CD4-positive, alpha-beta T cell treated with Interleukin-2 at 100 ng/mL for 4 hours (primary cell): ENCODE results near the gene PRKAG2.

Source experiments
- DNase-seq: peaks from one replicate; pipeline ENCODE4 v3.0.0-alpha.2; 2020; ENCODE audit warnings: low spot score

The PRKAG2 gene

DNA sequence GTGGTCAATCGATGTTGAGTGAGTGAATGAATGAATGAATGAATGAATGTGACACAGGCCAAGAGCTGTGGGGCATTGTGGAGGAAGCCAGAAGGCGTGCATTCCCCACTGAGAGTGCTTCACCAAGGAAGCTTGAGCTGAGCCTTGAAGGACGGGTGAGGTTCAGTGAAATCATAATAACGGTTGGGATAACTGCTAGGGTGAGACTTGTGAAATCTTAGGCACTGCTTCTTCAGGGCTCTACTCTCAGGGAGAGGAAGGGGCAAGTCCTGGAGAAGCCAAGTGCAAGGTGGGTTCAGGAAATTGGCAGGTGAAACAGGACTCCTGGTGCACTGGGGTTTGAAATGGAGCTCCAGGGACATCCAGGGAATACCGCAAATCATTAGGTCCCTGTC is 23.7 kb upstream of the PRKAG2 start:
- DNase-seq: no peak

DNA sequence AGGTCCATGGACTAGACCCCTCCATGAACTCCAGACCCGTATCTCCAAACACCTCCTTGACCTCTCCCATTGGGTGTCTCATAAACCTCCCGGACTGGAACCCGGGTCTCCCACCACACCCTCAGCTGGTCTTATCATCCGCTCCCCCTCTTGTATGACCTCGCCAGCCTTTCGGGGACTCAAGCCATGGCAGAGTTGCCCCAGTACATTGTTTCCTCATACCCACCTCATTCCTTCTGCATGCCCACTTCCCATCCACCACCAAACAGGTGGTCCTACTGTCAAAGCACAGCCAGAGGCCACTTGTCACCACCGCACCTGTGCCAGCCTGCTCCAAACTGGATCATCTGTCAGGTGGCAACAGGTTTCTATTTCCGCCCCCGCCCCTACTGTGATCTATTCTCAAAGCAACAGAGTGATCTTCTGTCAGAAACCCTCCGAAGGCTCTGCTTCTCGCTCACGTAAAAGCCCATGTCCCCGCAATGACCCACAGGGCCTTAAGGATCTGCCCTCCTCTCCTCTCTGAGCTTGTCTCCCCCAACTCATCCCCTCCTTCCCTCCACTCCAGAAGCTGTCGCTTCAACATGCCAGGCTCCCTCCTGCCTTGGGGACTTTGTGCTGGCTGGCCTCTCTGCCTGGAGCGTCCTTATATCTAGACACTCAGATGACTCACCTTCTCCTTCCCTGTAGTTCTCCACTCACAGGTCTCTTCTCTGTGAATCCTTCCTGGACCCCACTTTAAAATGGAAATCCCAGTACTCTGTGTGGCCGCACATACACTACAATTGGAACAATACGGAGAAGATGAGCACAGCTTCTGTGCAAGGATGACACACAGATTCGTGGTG is 22.8 kb upstream of the PRKAG2 start:
- no peak for DNase-seq

DNA sequence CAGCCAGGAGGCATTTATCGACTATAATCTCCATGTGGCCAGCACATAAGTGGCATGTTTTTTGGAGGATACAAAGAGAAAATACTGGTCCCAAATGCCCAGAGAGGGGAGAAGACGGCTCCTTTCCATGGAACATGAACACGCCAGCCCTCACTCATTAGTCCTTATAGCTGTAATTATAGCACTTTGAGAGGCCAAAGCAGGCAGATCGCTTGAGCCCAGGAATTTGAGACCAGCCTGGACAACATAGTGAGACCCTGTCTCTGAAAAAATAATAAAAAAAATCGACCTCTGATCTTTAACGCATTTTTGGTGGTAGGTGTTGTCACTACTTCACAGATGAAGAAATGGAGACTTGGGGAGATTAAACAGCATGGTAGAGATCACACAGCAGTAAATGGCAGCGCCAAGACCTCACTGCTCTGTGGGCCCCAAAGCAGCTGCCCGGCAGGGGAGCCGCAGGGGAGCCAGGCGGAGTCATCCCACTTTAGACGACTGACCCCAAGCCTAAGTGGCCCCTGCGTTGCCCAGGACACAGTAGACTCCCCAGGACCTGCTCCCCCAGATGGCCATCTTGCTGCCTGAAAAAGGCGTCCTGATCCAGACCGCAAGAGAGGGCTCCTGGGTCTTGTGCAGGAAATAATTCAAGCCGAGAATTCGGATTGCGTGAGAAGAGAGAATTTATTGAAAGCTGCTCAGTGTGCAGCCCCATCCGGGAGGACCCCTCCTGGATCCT is 21.2 kb upstream of the PRKAG2 start:
- DNase-seq: no peak

DNA sequence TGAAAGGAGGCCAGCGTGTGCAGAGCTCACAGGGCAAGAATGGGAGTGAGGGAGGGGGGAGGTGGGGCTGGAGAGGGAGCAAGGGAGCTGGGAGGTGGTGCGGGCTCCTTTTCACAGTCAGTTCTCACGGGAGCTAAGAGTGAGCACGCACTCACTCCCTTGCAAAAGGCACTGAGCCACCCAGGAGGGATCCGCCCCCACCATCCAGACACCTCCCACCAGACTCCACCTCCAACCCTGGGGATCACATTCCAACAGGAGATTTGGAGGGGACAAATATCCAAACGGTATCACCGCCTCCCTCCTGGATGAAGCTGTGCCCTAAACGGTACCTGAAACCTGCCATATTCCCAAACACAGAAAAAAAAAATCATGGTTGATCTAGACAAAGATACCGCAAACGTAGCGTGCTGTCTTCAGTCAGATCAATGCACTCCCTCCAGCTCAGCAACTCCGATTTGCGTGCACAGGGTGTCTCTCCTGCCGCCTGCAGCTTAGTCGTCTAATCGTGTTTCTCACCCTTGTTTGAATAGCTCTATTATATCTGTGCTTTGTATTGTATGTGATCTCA is 20.3 kb upstream of the PRKAG2 start:
- DNase-seq: no peak

DNA sequence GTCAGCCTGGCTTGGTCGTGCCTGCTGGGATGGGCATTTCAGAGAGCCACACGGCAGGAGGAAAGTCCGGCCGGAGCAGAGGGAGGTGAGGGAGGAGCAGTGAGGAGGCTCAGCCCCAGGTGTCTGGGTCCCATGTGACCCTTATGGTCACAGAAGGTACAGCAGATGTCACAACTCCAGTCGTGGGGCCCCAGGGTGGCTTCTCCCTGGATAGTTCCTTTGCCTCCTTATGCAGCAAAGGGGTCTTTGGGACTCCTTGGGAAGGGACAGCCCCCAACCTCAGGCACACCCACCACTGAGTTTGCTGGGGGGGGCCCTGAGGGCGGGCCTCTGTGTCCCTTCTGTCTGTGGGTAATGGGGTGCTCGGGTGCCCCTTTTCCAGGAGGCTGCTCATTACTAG is 19.6 kb upstream of the PRKAG2 start:
- no peak for DNase-seq

DNA sequence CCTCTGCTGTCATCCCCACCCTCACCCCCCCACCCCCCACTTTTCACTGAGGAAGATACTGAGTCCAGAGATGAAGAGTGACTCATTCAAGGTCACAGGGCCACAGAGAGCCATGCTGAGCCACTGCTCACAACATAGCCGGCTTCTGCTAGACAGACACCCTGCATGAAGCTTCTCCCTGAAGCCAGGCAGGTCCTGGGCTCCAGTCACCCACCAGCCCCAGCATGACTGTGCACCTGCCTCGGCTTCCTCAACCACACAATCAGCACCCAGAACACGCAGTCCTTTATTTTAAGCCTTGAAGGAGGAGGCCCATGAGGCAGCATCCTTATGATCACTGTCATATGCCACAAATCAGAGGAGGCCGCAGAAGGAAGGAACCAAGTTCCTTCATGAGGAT is 19.2 kb upstream of the PRKAG2 start:
- DNase-seq: no peak

DNA sequence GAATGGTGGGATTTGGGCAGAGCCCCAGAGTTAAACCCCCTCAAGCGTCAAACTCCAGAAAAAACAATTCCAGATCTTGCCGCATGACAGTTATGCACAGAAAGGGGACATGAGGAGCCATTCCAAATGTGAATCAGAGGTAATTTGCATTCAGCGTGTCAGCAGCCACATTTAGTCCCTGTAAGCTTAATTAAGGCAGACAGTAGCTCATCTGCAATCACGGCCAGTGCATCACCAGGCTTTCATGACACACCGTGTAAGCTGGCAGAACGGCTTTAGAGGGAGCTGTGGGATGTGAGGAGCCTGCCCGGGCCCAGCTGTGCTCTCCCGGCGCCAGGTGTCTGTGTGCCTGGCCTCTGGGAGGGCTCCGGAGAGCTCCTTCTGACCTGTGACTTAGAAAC is 18.7 kb upstream of the PRKAG2 start:
- DNase-seq: no peak

DNA sequence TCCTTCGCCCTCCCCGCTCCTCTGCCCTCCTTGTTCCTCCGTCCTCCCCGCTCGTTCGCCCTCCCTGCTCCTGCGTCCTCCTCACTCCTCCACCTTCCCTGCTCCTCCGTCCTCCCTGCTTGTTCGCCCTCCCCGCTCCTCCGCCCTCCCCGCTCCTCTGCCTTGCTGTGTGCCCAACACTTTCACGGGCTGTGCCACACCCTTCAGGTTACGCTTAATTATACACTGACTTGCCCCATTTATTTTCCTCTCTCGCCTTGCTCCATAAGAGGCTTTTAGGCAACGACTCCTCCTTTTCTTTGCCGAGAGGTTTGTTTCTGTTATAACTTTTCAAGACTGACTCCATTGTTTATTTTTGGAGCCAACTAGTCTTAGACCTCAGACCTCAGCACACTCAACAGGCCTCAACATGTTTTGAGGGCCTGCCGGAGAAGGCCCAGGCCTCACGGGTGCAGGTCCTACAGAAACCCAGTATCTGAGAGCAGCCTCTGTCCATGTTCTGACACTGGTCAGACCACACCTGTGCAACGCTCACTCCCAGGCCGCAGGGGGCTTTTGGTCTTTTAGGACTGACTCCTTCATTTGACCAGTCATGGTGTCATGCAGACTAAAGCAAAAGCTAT is 18.2 kb upstream of the PRKAG2 start:
- DNase-seq: no peak

DNA sequence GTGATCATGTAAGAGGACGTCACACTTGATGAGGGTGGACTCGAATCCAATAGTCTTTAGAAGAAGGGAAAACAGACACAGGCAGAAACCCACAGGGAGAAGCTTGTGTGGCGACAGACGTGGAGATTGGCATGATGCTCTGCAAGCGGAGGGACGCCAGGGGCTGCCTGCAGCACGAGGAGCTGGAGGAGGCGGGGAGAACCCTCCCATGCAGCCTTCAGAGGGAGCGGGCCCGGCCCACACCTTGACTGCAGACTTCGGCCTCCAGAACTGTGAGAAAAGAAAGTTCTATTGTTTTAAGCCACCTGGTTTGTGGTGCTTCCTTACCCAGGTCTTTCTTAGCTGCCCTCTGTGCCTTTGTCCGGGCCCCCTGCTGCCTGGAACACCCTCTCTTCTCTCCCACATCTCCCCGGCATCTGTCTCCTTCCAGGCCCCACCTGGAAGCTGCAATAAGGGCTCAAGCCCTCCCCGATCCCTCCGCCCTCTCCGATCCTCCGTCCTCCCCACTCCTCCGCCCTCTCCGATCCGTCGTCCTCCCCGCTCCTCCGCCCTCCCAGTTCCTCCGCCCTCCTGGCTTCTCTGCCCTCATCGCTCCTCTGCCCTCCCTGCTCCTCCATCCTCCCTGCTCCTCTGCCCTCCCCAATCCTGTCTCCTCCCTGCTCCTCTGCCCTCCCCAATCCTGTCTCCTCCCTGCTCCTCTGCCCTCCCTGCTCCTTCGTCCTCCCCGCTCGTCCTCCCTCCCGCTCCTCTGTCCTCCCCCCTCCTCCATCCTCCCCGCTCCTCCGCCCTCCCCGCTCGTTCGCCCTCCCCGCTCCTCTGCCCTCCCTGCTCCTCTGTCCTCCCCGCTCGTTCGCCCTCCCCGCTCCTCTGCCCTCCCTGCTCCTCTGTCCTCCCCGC is 17.4 kb upstream of the PRKAG2 start:
- no peak for DNase-seq

DNA sequence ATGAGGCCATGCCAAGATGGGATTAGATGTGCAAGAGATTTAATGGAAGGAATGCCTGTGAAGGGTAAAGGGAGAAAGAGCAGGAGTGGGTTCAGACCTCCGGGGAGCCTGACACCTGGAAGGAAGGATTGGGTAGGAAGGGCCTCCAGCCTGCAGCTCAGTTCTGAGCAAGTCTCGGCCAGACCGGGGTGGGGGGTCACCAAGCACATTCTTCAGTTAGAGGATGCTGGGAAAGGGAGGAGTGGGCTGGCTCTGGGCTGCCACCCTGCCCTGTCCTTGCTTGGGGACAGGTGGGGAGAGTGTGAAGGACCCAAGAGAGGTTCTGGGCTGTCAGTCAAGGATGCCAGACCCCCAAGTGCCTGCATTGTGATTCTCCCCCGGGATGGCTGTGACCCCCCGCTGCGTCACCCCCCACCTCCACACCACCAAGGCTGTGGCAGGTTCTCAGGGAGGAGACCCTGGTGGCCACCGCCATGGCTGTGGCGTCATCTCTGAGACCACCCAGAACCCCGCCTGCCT is 16.5 kb upstream of the PRKAG2 start:
- DNase-seq: no peak

DNA sequence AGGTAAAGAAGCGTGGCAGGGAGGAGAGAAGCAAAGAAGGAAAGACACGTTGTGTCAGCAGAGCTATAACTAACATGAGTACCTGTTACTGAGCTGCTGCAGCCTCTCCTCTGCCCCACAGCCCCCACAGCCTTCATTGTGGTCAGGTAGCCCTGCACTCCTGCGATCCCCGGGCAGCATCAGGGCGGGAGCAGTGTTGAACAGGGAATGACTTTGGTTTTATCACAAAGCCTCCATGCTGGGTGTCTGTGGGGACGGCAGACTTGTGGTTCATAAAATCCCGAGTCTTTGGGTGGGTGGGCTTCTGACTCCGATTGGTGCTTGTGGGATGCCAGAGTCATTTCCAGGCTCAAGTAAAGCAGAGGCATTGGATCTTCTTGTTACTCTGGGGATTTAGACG is 14.8 kb upstream of the PRKAG2 start:
- DNase-seq: no peak

DNA sequence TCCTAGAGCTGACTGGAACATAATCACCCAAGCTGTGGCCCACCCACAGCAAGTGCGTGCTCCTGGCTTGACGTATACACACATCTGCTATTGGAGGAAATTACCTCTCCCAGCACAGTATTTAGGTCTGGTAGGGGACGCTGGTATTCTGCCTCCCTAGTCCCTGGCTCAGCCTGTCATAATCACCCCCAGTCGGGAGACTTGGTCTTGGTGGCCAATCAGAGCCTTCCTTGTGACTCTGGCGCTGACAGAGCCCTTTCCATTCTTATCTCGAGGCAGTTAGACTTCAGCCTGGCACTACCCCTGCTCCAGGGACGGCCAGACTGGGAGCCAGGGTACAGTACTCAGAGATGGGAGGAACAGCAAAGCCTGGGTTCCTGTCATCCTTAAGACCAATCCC is 14.3 kb upstream of the PRKAG2 start:
- DNase-seq: no peak

DNA sequence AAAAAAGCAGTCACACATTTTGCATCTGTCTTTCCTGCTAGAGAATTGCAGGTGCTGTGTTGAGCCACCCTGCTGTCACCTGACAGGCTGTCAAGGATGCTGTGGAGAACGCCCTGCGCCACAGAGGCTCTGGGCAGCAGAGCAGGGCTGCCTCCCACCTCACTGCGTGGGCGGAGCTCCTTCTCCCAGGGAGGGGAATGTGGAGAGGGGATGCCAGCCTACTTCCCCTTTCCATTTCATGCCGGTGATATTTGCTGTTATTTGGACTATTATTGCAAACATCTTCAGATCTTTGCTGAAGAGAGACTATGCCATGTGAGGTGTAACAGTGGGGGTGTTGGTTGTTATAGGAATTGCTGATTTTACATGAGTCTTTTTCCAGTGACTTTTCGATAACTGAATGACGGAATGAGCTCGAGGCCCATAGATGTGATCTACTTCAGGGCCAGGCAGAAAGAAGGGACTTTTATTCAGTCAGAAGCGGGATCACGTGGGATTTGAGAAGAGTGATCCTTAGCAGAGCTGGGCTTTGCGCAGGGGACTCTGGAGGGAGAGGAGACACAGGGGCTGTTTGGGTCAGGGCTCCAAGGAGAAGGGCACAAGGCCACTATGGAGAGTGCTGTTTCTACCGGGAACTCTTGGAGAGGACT is 13.6 kb upstream of the PRKAG2 start:
- no peak for DNase-seq

DNA sequence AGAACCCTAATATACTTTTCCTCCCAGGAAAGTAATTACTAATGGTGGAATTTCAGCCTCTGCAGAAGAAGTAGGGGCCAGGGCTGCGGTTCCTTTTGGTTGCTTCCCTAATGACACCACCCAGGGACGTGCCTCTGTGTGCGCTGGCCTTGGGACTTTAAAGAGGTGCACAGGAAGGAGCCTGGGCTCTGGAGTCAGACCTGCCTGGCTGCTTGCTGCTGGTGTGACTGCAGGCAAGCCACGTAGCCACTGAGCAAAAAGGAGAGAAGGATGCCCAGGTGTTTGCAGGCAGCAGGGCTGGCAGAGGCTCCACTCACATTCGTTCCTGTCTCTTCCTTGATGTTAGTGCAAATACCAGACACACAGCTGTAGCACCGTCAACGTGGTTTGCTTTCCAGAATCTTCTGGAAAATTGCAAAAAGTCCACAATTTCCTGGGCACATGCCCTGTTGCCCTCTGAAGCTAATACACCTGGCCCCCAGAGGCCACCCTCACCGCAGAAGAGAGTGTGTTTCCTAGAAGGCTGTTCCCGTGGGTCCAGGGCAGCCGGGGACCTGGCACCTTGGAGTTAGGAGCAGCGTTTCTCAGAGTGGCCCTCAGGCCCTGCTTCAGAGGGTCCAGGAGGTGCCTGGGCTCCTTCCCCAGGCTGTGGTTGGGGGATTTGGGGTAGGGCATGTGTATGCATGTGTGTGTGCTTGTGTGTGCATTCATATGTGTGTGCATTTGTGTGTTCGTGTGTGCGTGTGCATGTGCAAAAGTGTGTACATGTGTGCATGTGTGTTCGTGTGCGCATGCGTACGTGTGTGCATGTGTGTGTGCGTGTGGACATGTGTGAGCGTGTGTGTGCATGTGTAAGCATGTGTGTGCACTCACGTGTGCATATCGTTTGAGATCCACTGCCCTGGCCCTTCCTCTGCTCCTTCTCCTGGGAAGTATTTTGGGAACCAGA is 12.8 kb upstream of the PRKAG2 start:
- no peak for DNase-seq

DNA sequence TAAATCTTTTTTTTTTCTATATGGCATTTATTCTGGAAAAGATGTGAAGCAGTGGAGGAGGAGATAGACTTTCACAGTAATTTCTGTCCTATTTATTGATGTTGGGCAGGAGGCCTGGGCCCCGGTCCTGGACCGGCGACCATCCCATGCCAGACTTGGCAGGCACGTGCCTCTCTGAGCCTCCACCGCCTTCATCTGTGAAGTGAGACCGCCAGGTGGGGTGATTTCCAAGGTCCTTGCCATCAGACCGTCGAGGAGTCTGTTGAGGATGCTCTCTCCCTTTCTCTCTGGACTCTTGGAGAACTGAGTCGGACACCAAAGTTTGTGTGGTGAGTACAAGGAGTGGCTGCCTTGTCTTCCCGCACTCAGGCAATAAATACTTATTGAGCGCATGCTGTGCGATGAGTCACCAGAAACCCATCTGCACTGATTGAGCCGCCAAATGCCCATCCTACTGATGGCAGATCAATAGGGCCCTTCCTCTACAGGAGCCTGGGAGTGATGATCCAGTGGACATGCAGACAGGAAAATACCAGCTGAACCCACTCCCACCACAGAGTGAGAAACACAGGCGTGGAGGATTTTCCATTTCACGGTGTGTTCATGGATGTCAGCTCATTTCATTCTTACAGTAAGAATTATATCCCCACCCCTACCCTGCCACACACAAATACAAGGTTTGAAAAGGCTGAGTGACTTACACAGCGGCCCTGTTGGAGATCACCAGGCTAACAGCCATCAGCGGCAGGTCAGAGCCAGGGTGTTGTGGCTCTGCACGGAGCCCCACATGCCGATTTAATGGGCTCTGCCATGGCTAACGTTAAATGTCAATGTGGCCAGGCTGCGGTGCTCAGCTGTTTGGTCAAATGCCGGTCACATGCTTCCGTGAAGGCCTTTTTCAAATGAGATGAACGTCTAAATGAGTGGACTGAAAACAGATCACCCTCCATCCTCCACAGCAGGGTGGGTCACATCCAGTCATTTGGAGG is 11.5 kb upstream of the PRKAG2 start:
- DNase-seq: no peak

DNA sequence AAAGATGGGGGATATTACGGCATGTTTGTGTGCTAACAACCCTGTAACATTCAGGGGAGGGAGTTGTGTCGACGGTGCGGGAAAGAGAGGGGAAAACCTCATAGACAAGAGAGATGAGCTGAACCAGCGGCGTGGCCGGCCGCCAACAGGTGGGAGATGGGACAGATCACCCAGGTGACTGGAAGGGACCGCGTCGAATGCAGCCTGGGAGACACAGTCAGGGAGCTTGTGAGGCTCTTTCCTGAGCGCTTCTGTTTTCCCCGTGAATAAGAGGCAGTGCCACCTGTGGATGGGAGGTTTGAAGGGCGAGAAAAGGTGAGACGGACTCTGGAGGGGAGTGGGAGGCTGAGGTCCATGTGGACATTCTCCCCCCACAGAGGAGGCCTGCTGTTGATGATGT is 9.9 kb upstream of the PRKAG2 start:
- DNase-seq: no peak

DNA sequence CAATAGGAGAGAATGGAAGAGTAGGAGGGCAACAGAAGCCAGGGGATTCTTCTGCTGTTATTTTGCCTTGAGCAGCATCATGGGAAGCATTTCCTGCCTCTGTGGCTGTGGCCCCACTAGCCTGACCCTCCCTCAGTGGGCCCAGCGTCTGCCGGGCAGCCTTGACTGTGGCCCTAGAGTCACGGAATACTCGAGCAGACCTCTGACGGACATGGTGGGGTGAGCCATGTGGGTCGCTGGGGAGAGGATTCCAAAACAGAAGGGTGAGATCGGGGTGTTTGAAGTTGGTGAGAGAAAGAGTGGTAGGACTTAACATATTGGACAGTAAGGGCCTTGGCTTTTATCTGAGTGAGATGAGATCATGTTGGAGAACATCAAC is 8.3 kb upstream of the PRKAG2 start:
- no peak for DNase-seq

DNA sequence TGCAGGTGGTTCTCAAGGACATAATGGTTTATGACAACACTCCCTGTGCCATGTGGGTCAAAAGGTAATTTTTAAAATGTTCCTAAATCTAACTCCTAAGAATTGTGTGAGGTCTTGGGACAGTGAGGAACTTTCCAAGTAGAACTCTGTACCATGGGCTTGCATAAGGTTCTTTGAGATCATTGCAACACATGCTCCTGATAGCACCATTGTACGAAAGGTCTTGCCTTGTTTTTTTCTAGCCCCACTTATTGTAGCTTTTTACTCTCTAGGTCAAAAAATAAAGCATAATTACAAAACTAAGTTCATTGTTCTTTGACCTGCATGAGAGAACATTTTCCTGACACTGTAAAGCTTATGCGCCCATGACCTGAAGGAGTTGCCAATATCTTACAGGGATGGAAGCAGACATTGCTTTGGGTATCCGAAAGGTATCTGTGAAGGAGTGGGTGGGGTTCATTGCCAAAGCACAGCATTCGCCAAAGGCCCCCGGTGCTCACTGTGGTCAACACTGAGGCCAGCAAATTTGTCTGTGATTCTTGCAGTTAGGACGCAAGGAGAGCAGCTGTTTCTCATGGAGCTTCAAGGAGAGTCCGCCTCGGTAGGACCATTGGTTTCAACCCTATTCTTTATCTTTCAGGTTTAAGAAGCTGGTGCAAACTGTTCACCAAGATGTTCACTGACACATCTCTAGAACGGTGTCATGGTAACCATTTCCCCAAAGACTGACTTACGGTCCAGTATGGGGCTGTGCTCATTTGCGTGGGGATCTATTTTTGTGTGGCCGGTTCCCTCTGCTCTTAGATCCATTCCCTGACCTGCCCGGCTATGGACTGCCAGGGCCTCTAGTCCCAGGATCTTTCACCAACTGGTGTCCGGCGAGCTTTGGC is 7.6 kb upstream of the PRKAG2 start:
- DNase-seq: no peak
